Subcutaneous adipose tissue (tissue), 4 donors: ENCODE data around the gene SLC38A8. TPM values are rescaled to one million over a fixed set of nuclear protein-coding genes. Genes with fewer than 3 reads are reported as not detected.

ENCODE experiments used
- CTCF ChIP-seq: fragments of 450-650 bp; IDR thresholded peaks from one replicate; pipeline ENCODE4 v1.5.1; 2016; ENCODE audit warnings: low read depth, mild to moderate bottlenecking, control low read depth, antibody characterized with exemption, moderate library complexity
- total RNA-seq, 4 donors: library from RNA; depleted of rRNA; stranded (reverse); fragments of >200 nt; gene quantifications; one replicate each; pipeline ENCODE4 v1.1.0, GENCODE V29; 2016

SLC38A8 gene
- total RNA-seq, 4 donors from 2014 or later: not detected

DNA sequence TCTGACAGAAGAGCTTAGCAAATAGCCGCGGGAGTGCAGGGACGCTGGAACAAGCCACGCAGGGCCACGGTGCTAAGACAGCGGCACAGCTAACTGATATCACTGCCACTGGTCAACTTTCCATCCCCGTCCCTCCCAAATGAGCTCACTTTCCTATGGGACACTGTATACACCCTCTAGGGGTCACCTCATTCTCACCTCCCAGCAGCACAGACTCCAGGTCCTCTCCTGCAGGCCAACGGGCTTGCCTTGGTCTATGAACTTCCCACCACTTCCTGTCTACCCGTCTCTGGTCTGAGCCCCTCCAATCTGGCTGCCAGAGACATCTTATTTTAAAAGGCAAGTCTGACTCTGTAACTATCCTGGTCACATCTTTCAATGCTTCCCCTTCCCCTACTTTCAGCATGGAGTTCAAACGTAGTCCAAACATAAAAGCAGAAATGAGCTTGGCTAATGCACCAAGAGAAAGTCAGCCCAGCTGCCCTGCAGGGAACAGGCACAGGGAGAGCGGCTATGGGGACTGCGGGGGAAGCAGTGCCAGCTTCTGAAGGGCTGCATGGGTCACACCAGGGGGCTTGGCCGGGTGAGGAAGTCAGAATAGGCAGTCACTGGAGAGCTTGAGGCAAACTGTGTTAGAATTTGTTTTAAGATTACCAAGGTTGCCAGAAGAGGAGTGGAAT, 26.3 kb upstream of the SLC38A8 start:
- TF ChIP-seq CTCF: no peak

DNA sequence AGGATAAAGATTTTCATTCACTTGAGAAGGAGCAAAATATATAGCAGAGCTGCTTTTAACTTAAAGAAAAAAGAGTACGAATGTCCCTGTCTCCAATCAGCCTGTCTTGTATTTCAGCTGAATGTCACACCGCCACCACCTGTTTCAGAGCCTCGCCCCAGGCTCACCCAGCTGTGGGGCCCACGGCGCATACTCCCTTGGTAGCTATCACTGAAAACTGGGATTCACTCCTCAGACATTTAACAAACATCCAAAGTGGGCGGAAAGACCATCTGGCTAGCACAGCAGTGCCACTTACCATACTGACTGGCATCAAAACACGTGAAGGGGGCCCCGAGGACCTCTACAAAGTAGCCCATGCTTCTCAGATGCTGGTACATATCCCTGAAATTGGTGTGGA, 25.4 kb upstream of the SLC38A8 start:
- no peak for TF ChIP-seq CTCF

- TF ChIP-seq CTCF: no peak
These were observed 25.0 kb upstream of the SLC38A8 start for GRCh38 chr16:84067640-84068039.

GRCh38 chr16:84065536-84066132, 23.0 kb upstream of the SLC38A8 start:
- TF ChIP-seq CTCF: no peak

GRCh38 chr16:84063980-84064379, 21.4 kb upstream of the SLC38A8 start:
- TF ChIP-seq CTCF: no peak

DNA sequence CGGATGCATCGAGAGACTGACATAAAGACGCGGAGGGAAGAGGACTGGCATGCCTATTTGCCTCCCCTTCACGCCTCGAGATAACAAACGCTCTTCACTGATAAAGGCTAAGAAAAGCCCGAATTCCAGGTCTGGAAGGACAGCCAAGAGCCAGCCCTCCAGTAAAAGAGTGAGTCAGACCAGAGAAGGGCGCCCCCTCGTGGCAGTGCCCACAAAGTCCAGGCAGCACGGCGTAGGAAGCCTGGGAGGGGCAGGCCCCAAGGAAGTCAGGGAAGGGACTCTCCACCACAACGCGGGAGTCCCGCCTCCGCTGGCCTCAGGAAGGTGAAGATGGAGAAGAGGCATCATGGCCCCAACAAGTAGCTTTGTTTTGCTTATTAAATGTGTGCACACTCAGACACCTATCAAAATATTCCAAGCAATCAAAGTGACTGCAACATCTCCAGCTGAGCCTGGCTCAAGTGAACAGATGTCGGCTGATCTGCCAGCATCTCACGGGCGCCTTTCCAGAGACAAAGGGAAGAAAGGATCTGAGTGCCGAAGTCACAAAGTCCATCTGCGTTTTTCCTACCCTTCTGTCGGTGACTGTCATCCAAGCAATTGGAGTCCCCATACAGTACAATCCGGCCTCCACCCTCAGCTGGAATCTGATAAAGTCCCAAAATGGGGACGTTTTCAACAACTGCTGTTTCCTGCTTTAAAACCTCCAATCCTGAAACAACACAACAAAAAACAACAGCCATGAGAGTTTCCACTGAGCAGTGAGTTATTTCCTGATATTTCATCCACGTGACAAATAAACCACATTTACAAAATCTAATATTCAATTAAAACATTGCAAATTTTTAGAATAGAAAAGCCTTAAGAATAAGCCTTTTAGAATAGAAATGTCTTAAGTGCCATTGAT, 20.4 kb upstream of the SLC38A8 start:
- TF ChIP-seq CTCF: no peak

DNA sequence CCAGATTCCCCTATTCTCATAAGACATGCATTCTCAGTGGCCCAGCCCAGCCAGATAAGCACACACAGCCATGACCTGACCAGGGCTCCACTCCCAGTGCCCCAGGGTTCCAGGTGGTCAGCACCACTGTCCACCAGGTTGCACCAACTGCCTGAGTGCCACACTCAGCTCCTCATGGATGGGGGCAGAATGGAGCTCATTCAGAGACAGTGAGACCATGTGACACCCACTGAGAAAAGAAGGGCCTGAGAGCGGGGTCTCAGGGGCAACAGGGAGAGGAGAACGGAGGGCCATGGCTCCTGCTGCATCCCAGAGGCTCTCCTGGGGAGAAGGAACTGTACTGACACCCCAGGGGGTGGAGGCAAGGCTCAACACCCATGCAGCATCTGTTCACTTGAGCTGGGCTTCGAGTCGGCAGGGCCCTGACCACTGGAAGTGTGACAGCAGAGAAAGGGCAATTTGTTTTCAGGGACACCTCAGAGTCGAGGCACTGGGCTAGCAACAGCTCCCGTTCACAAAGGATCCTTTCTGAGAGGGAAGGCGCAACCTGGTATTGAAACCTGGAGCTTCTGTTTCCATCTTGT, 18.7 kb upstream of the SLC38A8 start:
- TF ChIP-seq CTCF: no peak
